Left lung (tissue), 10 donors: Measurements from ENCODE around the gene HDAC4. TPM values are rescaled to one million over a fixed set of nuclear protein-coding genes. Genes with fewer than 3 reads are reported as not detected.

Source experiments
- ATAC-seq: fragments of 200-7000 bp; cut with Tn5 transposase; one replicate; pipeline ENCODE4 v1.9.1; 2020; ENCODE audit warnings: moderate library complexity
- DNase-seq, 4 donors: peaks; one replicate each; pipeline ENCODE4 v3.0.0-alpha.2; 2013 to 2020
- H3K27ac ChIP-seq, 2 donors: fragments of 200-600 bp; sonication (generic) in 1 of 2; one replicate each; pipeline versions ENCODE4 v1.5.0 to v1.8.0; 2020 to 2021
- H3K27me3 ChIP-seq, 2 donors: fragments of 200-600 bp; sonication (generic) in 1 of 2; one replicate each; pipeline versions ENCODE4 v1.5.0 to v1.8.0; 2020 to 2021
- H3K36me3 ChIP-seq, 2 donors: fragments of 200-600 bp; sonication (generic) in 1 of 2; one replicate each; pipeline versions ENCODE4 v1.5.0 to v1.8.0; 2020 to 2021
- H3K4me1 ChIP-seq, 2 donors: fragments of 200-600 bp; one replicate each; pipeline ENCODE4 v1.8.0; 2021
- H3K4me3 ChIP-seq, 2 donors: fragments of 200-600 bp; sonication (generic) in 1 of 2; one replicate each; pipeline versions ENCODE4 v1.5.0 to v1.8.0; 2020 to 2021; ENCODE audit warnings: mild to moderate bottlenecking in 1 of 2
- H3K9me3 ChIP-seq, 2 donors: fragments of 200-600 bp; sonication (generic) in 1 of 2; one replicate each; pipeline versions ENCODE4 v1.5.0 to v1.8.0; 2020 to 2021
- CTCF ChIP-seq, 2 donors: fragments of 200-600 bp; sonication (generic) in 1 of 2; IDR thresholded peaks; one replicate each; pipeline versions ENCODE4 v1.5.0 to v1.8.0; 2021; ENCODE audit warnings: antibody characterized with exemption in 2 of 2
- intact Hi-C, 2 donors: fragments of 100-400 bp; cut with DNase I; formaldehyde crosslinking; loops; one replicate each; pipeline versions ENCODE4 v1.11.2 to v1.14.2; 2022
- polyA plus RNA-seq, 6 donors: library from polyadenylated mRNA; unstranded; fragments of 120-200 nt; gene quantifications; one replicate each; pipeline ENCODE4 v1.2.1, GENCODE V29; 2013; ENCODE audit not compliant: insufficient read length in 6 of 6
- total RNA-seq, 2 donors: library from RNA; stranded (reverse); fragmentation: NEBNext Ultra II Directional; extraction: Animal tissue kit (Norgen Biotek cat#: 25700); gene quantifications; one replicate each; pipeline ENCODE4 v1.2.1, GENCODE V29; 2021
- donor health status: DM: no; HTN: yes; CAD: no.
- donor health status: DM: no; HTN: no; CAD: no.

HDAC4 gene
- total and polyA plus RNA-seq, 8 donors: 9.9 to 36.8 (median 12.8) TPM

DNA sequence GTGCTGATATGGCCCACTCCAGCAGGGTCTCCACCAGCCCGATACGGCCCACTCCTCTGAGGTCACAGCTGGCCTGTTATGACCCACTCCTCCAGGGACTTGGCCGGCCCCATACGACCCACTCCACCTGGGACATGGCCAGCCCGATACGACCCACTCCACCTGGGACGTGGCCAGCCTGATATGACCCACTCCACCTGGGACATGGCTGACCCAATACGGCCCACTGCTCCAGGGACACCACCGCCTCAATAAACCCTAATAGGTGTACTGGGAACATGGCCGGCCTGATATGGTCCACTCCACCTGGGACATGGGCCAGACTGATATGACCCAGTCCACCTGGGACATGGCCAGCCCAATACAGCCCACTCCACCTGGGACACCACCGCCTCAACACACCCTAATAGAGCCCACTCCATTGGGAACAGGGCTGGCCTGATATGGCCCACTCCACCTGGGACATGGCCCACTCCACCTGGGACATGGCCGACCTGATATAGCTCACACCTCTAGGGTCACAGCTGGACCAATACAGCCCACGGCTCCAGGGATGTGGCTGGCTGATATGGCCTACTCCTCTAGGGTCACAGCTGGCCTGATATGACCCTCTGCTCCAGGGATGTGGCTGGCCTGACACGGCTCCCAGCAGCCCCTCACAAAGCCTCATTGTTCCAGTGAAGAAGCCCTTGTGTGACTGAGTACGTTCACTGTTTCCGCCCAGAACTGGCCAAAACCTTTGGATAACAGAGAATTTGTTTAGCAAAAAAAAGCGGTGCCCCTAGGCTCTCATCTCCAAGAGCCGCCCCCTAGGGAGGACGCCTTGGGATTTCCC is 245.6 kb downstream of the HDAC4 start:
- no peak overlapping the region for H3K27ac ChIP-seq
- no peaks in the 10 kb centered on the region for H3K9me3 ChIP-seq
- H3K4me1 ChIP-seq: no peaks in the 10 kb centered on the region
- no peak for ATAC-seq
- H3K36me3 ChIP-seq: peaks cover 0 to 66% of the 10 kb centered on the region in 2 donors
- peak in 1 of 4 donors; percentile 53 for DNase-seq
- no peaks in the 10 kb centered on the region for H3K27me3 ChIP-seq
- no peak overlapping the region for H3K4me3 ChIP-seq
- no peak for TF ChIP-seq CTCF (IDR thresholded peaks at IDR 0.05)
- intact Hi-C loops: no loop called here

GRCh38 chr2:239153806-239154591 is 246.8 kb downstream of the HDAC4 start:
- intact Hi-C loops: no loop called here
- Histone ChIP-seq H3K4me1 (no peaks in the 10 kb centered on the region), H3K27me3 (no peaks in the 10 kb centered on the region), H3K27ac (no peak overlapping the region), H3K4me3 (no peak overlapping the region), H3K36me3 (peaks cover 0 to 65% of the 10 kb centered on the region in 2 donors), H3K9me3 (no peaks in the 10 kb centered on the region)
- DNase-seq: peak in 1 of 4 donors; percentile 51
- TF ChIP-seq CTCF (IDR thresholded peaks at IDR 0.05): no peak
- no peak for ATAC-seq

DNA sequence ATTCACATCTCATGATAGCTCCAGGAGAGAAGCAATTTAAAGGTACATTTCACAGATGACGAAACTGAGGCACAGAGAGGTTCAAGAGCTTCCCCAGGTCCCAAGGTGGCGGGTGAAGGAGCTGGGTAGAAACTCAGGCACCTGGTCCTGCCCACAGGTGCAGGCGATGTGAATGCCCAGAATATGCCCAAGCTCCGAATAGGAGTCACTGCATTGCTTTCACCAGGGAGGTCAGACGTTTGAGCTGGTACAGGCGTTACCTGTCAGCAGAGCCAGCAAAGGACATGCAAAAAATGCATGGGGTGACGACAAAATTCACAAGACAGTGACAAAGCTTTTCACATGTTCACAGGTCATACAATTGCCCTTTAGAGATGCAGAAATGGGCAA is 247.9 kb downstream of the HDAC4 start:
- no peak overlapping the region for H3K4me3 ChIP-seq
- peaks cover 0 to 72% of the 10 kb centered on the region in 2 donors for H3K36me3 ChIP-seq
- no peak overlapping the region for H3K27ac ChIP-seq
- H3K27me3 ChIP-seq: no peaks in the 10 kb centered on the region
- H3K9me3 ChIP-seq: no peaks in the 10 kb centered on the region
- DNase-seq (no peak), ATAC-seq (no peak)
- no peak for TF ChIP-seq CTCF (IDR thresholded peaks at IDR 0.05)
- H3K4me1 ChIP-seq: no peaks in the 10 kb centered on the region
- intact Hi-C loops: no loop called here

GRCh38 chr2:239152239-239152915 is 248.4 kb downstream of the HDAC4 start:
- Histone ChIP-seq H3K4me1 (no peaks in the 10 kb centered on the region), H3K4me3 (no peak overlapping the region), H3K27ac (peak overlapping the region in 1 of 2 donors; percentile 7), H3K36me3 (peaks cover 0 to 77% of the 10 kb centered on the region in 2 donors), H3K27me3 (no peaks in the 10 kb centered on the region), H3K9me3 (no peaks in the 10 kb centered on the region)
- peak in 1 of 4 donors; percentile 59 for DNase-seq
- no peak for ATAC-seq
- intact Hi-C loops: no loop called here
- TF ChIP-seq CTCF (IDR thresholded peaks at IDR 0.05): no peak
